OCI-LY1 (cell line): ENCODE results near the gene PUM1.

Experiments
- H2AFZ ChIP-seq: fragments of 200-600 bp; sonication (generic), shearing (Covaris generic); 2 replicates; pipeline ENCODE4 v1.6.0; 2014; ENCODE audit warnings: antibody characterized with exemption, mild to moderate bottlenecking, low read length
- H3F3A ChIP-seq: fragments of 200-600 bp; sonication (generic), shearing (Covaris generic); 2 replicates; pipeline ENCODE4 v1.6.0; 2014; ENCODE audit warnings: mild to moderate bottlenecking, antibody characterized with exemption, low read length, moderate library complexity; ENCODE audit not compliant: insufficient read depth
- H3K27ac ChIP-seq: fragments of 200-600 bp; sonication (generic); 2 replicates; pipeline ENCODE4 v1.5.1; 2014; ENCODE audit warnings: low read length, mixed run types, mild to moderate bottlenecking, low read depth; ENCODE audit not compliant: poor library complexity, severe bottlenecking
- H3K27me3 ChIP-seq: fragments of 200-600 bp; sonication (generic); 2 replicates; pipeline ENCODE4 v1.6.0; 2014; ENCODE audit warnings: antibody characterized with exemption, mild to moderate bottlenecking, low read length, moderate library complexity; ENCODE audit not compliant: insufficient read depth
- H3K36me3 ChIP-seq: fragments of 200-600 bp; sonication (generic); 2 replicates; pipeline ENCODE4 v1.6.1; 2014; ENCODE audit warnings: mild to moderate bottlenecking, antibody characterized with exemption, low read length, moderate library complexity, mixed read lengths; ENCODE audit not compliant: insufficient read depth
- H3K4me1 ChIP-seq: fragments of 200-600 bp; sonication (generic); 2 replicates; pipeline ENCODE4 v1.5.1; 2014; ENCODE audit warnings: mild to moderate bottlenecking, low read length, moderate library complexity; ENCODE audit not compliant: insufficient read depth, severe bottlenecking
- H3K4me2 ChIP-seq: fragments of 200-600 bp; sonication (generic), shearing (Covaris generic); 2 replicates; pipeline ENCODE4 v1.6.1; 2014; ENCODE audit warnings: low read length
- H3K4me3 ChIP-seq: fragments of 200-600 bp; sonication (generic); 2 replicates; pipeline ENCODE4 v1.5.1; 2014; ENCODE audit warnings: low read length, low read depth, mild to moderate bottlenecking, mixed read lengths; ENCODE audit not compliant: poor library complexity, severe bottlenecking
- H3K79me2 ChIP-seq: fragments of 200-600 bp; shearing (Covaris generic); 2 replicates; pipeline ENCODE4 v1.6.1; 2016; ENCODE audit warnings: mixed run types, low read length, mixed read lengths; ENCODE audit not compliant: insufficient read depth
- H3K9ac ChIP-seq: fragments of 200-600 bp; sonication (generic), shearing (Covaris generic); 2 replicates; pipeline ENCODE4 v1.6.1; 2014; ENCODE audit warnings: mild to moderate bottlenecking, low read length, mixed read lengths
- H3K9me2 ChIP-seq: fragments of 200-600 bp; sonication (generic), shearing (Covaris generic); 2 replicates; pipeline ENCODE4 v1.6.1; 2014; ENCODE audit warnings: low read depth, mild to moderate bottlenecking, low read length, mixed read lengths
- H3K9me3 ChIP-seq: fragments of 200-600 bp; shearing (Covaris generic); 2 replicates; pipeline ENCODE4 v1.6.1; 2014; ENCODE audit warnings: low read length, mixed read lengths
- H4K20me1 ChIP-seq: fragments of 200-600 bp; sonication (generic), shearing (Covaris generic); 2 replicates; pipeline ENCODE4 v1.6.0; 2016; ENCODE audit warnings: mild to moderate bottlenecking, low read length; ENCODE audit not compliant: insufficient read depth
- EZH2 ChIP-seq: fragments of 200-600 bp; sonication (generic), shearing (Covaris generic); IDR thresholded peaks from 2 replicates; pipeline ENCODE4 v1.8.0; 2017; ENCODE audit warnings: borderline replicate concordance, mixed run types, mild to moderate bottlenecking, antibody characterized with exemption, low read length, moderate library complexity, mixed read lengths
- TF ChIP-seq, protein P1 (sequence below): fragments of 200-600 bp; sonication (generic), shearing (Covaris generic); IDR thresholded peaks from 2 replicates; pipeline ENCODE4 v1.5.1; 2017; ENCODE audit warnings: mild to moderate bottlenecking, antibody characterized with exemption, low read length, moderate library complexity, mixed read lengths

Gene PUM1

DNA sequence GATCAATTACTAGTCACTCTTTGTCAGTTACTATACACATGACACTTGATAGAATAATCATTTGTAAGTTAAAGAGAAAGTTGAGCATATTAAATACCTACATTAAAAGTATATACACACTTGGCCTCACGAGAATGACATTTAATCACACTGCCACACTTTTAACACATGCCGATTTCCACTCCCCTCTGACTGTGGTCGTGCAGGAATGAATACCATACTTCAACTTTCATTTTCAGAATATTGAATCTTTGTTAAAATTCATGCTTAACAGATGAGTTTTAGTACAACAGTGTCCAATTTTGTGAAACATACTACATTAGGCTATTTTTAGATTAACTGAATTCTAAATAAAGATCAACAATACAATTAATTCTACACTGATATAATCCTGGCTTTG is 78.8 kb downstream of the PUM1 start:
- Histone ChIP-seq H3K4me1 (peaks cover 10% of the 10 kb centered on the region), H3K9me2 (no peaks in the 10 kb centered on the region), H2AFZ (no peak overlapping the region), H3K4me3 (no peak overlapping the region), H3K79me2 (peaks cover 71% of the 10 kb centered on the region), H3K9me3 (no peaks in the 10 kb centered on the region), H3K27me3 (no peaks in the 10 kb centered on the region), H3K27ac (no peak overlapping the region), H3K36me3 (peaks cover 73% of the 10 kb centered on the region), H3F3A (no peaks in the 10 kb centered on the region), H3K4me2 (no peak overlapping the region), H3K9ac (no peak overlapping the region), H4K20me1 (no peaks in the 10 kb centered on the region)
- TF ChIP-seq, protein P1, sequence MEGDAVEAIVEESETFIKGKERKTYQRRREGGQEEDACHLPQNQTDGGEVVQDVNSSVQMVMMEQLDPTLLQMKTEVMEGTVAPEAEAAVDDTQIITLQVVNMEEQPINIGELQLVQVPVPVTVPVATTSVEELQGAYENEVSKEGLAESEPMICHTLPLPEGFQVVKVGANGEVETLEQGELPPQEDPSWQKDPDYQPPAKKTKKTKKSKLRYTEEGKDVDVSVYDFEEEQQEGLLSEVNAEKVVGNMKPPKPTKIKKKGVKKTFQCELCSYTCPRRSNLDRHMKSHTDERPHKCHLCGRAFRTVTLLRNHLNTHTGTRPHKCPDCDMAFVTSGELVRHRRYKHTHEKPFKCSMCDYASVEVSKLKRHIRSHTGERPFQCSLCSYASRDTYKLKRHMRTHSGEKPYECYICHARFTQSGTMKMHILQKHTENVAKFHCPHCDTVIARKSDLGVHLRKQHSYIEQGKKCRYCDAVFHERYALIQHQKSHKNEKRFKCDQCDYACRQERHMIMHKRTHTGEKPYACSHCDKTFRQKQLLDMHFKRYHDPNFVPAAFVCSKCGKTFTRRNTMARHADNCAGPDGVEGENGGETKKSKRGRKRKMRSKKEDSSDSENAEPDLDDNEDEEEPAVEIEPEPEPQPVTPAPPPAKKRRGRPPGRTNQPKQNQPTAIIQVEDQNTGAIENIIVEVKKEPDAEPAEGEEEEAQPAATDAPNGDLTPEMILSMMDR: no peak
- no peak for TF ChIP-seq EZH2

DNA sequence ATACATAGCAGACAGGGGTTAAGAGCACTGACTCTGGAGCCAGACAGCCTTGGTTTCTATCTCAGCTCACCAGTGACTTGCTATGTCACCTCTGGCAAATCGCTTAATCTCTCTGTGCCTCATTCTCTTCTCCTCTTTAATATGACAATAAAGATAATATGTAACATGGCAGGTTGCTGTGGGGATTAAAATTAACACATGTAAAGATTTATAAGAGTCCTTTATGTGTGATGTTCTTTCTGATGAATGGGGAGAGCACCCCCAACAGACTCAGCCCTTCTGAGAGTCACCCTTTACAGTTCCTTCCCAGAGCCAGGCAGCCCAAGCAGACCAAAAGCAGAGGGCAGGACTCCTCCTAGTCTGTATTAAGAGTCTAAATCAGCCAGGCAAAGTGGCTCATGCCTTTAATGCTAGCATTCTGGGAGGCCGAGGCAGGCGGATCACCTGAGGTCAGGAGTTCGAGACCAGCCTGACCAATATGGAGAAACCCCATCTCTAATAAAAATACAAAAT is 80.5 kb downstream of the PUM1 start:
- no peaks in the 10 kb centered on the region for H3F3A ChIP-seq
- H3K4me3 ChIP-seq: no peak overlapping the region
- no peaks in the 10 kb centered on the region for H3K27me3 ChIP-seq
- no peaks in the 10 kb centered on the region for H4K20me1 ChIP-seq
- peaks cover 10% of the 10 kb centered on the region for H3K4me1 ChIP-seq
- no peaks in the 10 kb centered on the region for H3K9me2 ChIP-seq
- H3K4me2 ChIP-seq: no peak overlapping the region
- H2AFZ ChIP-seq: no peak overlapping the region
- no peaks in the 10 kb centered on the region for H3K9me3 ChIP-seq
- peaks cover 70% of the 10 kb centered on the region for H3K36me3 ChIP-seq
- no peak overlapping the region for H3K27ac ChIP-seq
- no peak overlapping the region for H3K9ac ChIP-seq
- TF ChIP-seq, protein P1: no peak
- TF ChIP-seq EZH2: no peak
- H3K79me2 ChIP-seq: peaks cover 58% of the 10 kb centered on the region

DNA sequence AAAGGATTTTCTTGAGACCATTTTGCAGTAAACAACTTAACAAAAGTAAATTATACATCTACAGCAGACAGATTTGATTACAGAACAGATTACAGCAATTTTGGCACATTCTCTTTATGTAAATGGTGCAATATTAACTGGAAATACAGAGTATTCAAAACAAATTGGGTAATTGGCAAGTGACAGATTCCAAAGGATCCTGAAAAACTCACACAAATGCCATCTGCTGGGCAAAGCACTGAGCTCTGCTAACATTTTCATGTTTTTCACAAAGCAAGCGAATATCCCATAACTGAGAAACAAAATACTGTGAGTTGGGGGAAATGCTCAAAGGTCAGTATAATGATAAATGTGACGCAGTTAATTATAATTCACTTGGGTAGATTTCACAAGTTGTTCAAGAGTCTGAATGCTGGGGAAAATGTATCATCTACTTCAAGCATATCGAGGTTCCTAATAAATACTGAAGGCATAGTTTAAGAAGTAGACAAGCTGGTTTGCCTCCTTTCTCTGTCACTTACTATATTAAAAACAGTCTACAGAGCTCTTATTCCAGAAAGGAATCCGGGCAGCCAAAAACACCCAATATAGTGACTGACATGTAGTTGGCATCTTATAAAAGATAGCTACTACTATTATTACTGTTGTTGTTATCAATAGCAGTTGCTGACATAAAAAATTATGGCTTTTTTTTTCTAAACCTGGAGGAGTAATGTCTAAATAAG is 81.2 kb downstream of the PUM1 start:
- H3K4me1 ChIP-seq: peaks cover 10% of the 10 kb centered on the region
- H3K4me2 ChIP-seq: no peak overlapping the region
- no peaks in the 10 kb centered on the region for H3K9me2 ChIP-seq
- no peak overlapping the region for H3K4me3 ChIP-seq
- H3F3A ChIP-seq: no peaks in the 10 kb centered on the region
- TF ChIP-seq, protein P1: no peak
- TF ChIP-seq EZH2: no peak
- H3K27ac ChIP-seq: no peak overlapping the region
- H4K20me1 ChIP-seq: no peaks in the 10 kb centered on the region
- H2AFZ ChIP-seq: no peak overlapping the region
- H3K27me3 ChIP-seq: no peaks in the 10 kb centered on the region
- H3K9ac ChIP-seq: no peak overlapping the region
- peaks cover 71% of the 10 kb centered on the region for H3K36me3 ChIP-seq
- H3K9me3 ChIP-seq: no peaks in the 10 kb centered on the region
- peaks cover 51% of the 10 kb centered on the region for H3K79me2 ChIP-seq
